HL-60 (cell line): ENCODE data around the gene STEAP1B.

ENCODE experiments used
- POLR2AphosphoS5 ChIP-seq: IDR thresholded peaks from 2 replicates; pipeline ENCODE4 v1.6.1; 2012; ENCODE audit warnings: low read depth
- TF ChIP-seq, protein P1 (sequence below): IDR thresholded peaks from one replicate; pipeline ENCODE4 v1.5.1; 2011; ENCODE audit warnings: low read length, control low read depth, inconsistent platforms; ENCODE audit not compliant: insufficient read depth

DNA sequence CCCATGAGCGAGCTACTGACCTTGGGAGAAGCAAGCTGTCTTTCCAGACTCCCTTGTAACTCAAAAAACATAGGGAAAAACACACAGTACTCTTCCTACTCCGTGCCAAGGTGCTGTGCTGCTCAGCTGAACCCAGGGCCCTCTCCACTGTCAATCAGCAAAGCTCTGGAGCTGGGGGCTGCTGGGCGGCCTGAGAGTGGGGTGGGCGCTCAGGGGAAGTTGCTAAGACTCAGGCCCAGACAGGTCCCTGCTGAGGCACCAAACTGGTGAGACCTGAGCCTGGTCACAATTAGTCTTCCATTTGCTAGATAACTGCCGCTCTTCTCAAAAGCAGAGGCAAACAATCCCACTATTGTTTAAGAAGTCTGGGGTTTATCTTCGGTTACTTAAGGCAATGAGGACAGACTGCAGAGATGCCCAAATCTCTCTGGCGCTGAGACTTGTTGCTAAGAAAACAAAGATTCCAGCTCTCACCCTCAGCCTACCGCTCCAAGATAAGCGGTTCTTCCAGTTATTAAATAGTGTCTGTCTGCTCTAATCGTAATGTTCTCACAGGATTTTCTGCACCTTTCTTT, 22.0 kb downstream of the STEAP1B start:
- TF ChIP-seq, protein P1, sequence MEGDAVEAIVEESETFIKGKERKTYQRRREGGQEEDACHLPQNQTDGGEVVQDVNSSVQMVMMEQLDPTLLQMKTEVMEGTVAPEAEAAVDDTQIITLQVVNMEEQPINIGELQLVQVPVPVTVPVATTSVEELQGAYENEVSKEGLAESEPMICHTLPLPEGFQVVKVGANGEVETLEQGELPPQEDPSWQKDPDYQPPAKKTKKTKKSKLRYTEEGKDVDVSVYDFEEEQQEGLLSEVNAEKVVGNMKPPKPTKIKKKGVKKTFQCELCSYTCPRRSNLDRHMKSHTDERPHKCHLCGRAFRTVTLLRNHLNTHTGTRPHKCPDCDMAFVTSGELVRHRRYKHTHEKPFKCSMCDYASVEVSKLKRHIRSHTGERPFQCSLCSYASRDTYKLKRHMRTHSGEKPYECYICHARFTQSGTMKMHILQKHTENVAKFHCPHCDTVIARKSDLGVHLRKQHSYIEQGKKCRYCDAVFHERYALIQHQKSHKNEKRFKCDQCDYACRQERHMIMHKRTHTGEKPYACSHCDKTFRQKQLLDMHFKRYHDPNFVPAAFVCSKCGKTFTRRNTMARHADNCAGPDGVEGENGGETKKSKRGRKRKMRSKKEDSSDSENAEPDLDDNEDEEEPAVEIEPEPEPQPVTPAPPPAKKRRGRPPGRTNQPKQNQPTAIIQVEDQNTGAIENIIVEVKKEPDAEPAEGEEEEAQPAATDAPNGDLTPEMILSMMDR = no peak
- TF ChIP-seq POLR2AphosphoS5 = no peak
